Measurements from ENCODE around the gene TENM4.

The TENM4 gene

DNA sequence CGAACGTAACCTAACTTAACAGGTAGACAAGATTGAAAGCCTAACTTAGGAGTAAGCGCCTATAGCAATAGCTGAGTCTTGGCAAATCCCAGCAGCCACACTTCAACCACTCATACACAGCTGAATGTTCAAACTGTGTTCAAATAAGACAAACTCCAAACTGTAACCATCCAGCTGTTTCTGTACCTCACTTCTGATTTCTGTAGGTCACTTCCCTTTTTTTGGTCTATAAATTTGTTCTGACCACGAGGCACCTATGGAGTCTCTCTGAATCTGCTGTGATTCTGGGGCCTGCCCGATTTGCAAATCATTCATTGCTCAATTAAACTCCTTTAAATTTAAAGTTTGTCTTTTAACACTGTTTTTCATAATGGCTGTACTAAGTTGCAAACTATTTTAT lies 8.2 kb upstream of the TENM4 start:
- Histone ChIP-seq H3K27ac (ENCODE audit: low read depth, low read length) (no peak overlapping the region), H3K9ac (ENCODE audit: low read depth in 1 of 2, low read length in 2 of 2) (no peak overlapping the region), H3K4me3 (ENCODE audit: low read depth in 1 of 2, low read length in 2 of 2) (no peak overlapping the region)

DNA sequence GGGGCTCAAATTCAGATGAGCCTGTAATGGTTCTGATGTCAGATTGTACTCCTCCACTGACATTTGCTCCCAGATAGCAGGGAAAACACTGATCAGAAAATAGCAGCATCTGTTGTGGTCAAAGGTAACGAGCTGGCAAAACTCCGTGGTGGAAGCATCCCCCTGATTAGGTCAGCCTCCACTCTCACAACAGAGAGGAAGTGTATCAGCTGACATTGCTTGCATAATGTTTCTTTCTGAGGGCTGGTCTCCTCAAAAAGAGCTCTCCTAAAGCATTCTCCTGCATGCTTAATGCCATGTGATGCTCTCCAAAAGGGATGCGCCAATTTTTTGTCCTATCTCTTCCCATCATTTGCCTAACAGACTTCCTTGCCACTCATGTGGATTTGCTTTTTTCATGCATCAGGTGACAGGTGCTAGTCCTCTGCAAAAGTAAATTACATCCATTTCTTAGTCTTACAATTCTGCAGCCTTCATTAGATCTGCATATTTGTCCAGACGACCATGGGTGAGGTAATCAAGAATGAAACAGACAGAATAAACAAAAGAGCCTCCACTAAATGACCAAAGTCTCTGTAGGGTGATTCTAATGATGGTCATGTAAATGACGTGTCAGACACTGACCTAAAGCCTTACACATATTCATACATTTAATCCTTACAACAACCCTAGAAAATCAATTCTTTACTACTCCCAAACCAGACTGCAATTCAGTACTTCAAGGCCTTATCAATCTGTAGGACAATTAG lies 6.4 kb upstream of the TENM4 start:
- Histone ChIP-seq H3K36me3 (ENCODE audit: control insufficient read depth in 1 of 2, insufficient read depth in 2 of 2, low read length in 2 of 2) (no peaks in the 10 kb centered on the region), H3K27ac (ENCODE audit: low read depth, low read length) (no peak overlapping the region), H3K9me3 (ENCODE audit: control insufficient read depth in 1 of 2, low read length in 2 of 2) (no peaks in the 10 kb centered on the region), H3K9ac (ENCODE audit: low read depth in 1 of 2, low read length in 2 of 2) (no peak overlapping the region), H3K4me1 (ENCODE audit: control insufficient read depth in 1 of 2, insufficient read depth in 2 of 2, low read length in 2 of 2) (no peaks in the 10 kb centered on the region), H3K27me3 (ENCODE audit: control insufficient read depth in 1 of 2, insufficient read depth in 2 of 2, low read length in 2 of 2) (peaks cover 7 to 21% of the 10 kb centered on the region in 2 donors), H3K4me3 (ENCODE audit: low read depth in 1 of 2, low read length in 2 of 2) (no peak overlapping the region)

More for the DNA sequence above, 8.2 kb upstream of the TENM4 start:
- no peaks in the 10 kb centered on the region for H3K4me1 ChIP-seq (ENCODE audit: control insufficient read depth in 1 of 2, insufficient read depth in 2 of 2, low read length in 2 of 2)
- H3K36me3 ChIP-seq (ENCODE audit: control insufficient read depth in 1 of 2, insufficient read depth in 2 of 2, low read length in 2 of 2), result no peaks in the 10 kb centered on the region
- peaks cover 0 to 5% of the 10 kb centered on the region in 2 donors for H3K27me3 ChIP-seq (ENCODE audit: control insufficient read depth in 1 of 2, insufficient read depth in 2 of 2, low read length in 2 of 2)
- no peaks in the 10 kb centered on the region for H3K9me3 ChIP-seq (ENCODE audit: control insufficient read depth in 1 of 2, low read length in 2 of 2)

DNA sequence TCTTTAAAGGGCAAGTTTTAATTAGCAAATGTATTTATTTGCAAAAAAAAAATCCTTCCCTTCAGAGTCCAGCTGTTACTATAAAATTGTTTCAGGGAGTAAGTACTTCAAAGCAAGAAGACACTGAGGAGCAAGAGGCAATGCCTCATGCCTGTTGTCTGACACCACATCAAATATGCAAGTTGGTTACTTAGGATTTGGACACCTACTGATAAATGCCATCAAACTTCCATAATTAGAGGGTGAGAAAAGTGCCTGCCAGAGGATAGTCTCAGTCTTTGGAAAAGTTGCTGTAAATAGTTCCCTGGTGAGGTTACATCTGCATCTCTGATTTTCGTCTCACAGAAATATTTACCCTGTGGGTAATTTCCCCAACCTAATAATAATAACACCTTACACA lies 4.1 kb upstream of the TENM4 start:
- Histone ChIP-seq H3K9me3 (ENCODE audit: control insufficient read depth in 1 of 2, low read length in 2 of 2) (no peaks in the 10 kb centered on the region), H3K9ac (ENCODE audit: low read depth in 1 of 2, low read length in 2 of 2) (no peak overlapping the region), H3K27me3 (ENCODE audit: control insufficient read depth in 1 of 2, insufficient read depth in 2 of 2, low read length in 2 of 2) (peaks cover 15 to 30% of the 10 kb centered on the region in 2 donors)

DNA sequence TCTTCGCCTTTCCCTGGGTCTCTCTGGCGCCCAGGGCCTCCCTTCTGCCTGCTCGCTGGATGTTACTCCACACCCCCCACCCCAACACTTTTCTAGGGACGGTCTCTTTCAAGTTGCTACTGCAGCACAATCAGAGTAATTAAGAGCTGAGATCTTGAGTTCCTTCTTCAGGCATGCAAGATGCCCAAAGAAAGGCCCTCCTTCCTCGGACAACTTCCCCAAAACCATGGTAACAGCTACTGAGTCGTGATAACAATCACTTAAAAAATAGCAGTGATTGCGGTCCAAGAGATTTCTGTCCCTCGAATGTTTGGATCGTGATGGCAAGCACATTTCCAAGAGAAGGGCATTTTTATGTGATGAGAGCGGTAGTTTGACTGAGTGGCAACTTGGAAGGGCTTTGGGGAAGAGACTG lies 638 bp upstream of the TENM4 start:
- no peaks in the 10 kb centered on the region for H3K9me3 ChIP-seq (ENCODE audit: control insufficient read depth in 1 of 2, low read length in 2 of 2)

More for the DNA sequence above, 4.1 kb upstream of the TENM4 start:
- Histone ChIP-seq H3K4me3 (ENCODE audit: low read depth in 1 of 2, low read length in 2 of 2) (no peak overlapping the region), H3K27ac (ENCODE audit: low read depth, low read length) (no peak overlapping the region), H3K36me3 (ENCODE audit: control insufficient read depth in 1 of 2, insufficient read depth in 2 of 2, low read length in 2 of 2) (no peaks in the 10 kb centered on the region), H3K4me1 (ENCODE audit: control insufficient read depth in 1 of 2, insufficient read depth in 2 of 2, low read length in 2 of 2) (peaks cover 4% of the 10 kb centered on the region in 2 donors)

DNA sequence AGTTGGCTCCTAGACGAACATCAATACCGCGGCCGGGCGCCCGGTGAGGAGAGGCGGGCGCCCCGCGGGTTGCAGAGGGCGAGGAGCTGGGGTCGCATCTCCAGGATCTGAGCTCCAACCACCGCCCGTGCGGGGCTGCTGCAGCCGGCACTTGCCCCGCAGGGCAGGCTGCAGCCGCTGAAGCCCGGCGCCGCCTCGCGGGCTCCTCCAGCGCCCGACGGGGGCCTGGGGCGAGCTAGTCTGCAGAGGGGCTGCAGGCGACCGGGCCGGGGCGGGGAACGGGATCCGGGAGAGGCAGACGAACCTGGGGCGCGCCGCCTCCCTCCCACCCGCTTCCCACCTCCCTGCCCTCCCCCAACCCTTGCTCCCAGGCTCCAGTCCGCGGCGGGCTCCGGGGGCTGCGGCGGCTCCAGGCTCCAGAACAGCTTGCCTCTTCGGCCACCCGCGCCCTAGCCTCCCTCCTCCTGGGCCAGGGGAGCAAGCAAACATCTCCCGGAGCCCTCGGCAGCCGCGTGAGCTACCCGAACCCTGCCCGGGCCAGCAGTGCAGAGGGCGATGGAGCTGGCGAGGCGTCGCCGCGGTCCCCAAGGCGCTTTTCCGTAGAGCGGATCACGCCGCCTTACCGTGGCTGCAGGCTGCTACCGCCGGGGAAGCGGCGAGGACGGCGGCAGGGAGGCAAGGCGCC lies 802 bp downstream of the TENM4 start:
- Histone ChIP-seq H3K27ac (ENCODE audit: low read depth, low read length) (no peak overlapping the region), H3K27me3 (ENCODE audit: control insufficient read depth in 1 of 2, insufficient read depth in 2 of 2, low read length in 2 of 2) (peaks cover 57 to 67% of the 10 kb centered on the region in 2 donors), H3K4me1 (ENCODE audit: control insufficient read depth in 1 of 2, insufficient read depth in 2 of 2, low read length in 2 of 2) (peaks cover 10 to 23% of the 10 kb centered on the region in 2 donors), H3K9ac (ENCODE audit: low read depth in 1 of 2, low read length in 2 of 2) (no peak overlapping the region), H3K9me3 (ENCODE audit: control insufficient read depth in 1 of 2, low read length in 2 of 2) (no peaks in the 10 kb centered on the region), H3K4me3 (ENCODE audit: low read depth in 1 of 2, low read length in 2 of 2) (peak overlapping the region; percentile 40 to 54), H3K36me3 (ENCODE audit: control insufficient read depth in 1 of 2, insufficient read depth in 2 of 2, low read length in 2 of 2) (no peaks in the 10 kb centered on the region)

More for the DNA sequence above, 638 bp upstream of the TENM4 start:
- H3K36me3 ChIP-seq (ENCODE audit: control insufficient read depth in 1 of 2, insufficient read depth in 2 of 2, low read length in 2 of 2), result no peaks in the 10 kb centered on the region
- peak overlapping the region; percentile 40 to 54 for H3K4me3 ChIP-seq (ENCODE audit: low read depth in 1 of 2, low read length in 2 of 2)
- H3K9ac ChIP-seq (ENCODE audit: low read depth in 1 of 2, low read length in 2 of 2), result no peak overlapping the region
- peaks cover 44 to 57% of the 10 kb centered on the region in 2 donors for H3K27me3 ChIP-seq (ENCODE audit: control insufficient read depth in 1 of 2, insufficient read depth in 2 of 2, low read length in 2 of 2)
- H3K4me1 ChIP-seq (ENCODE audit: control insufficient read depth in 1 of 2, insufficient read depth in 2 of 2, low read length in 2 of 2), result peaks cover 10 to 23% of the 10 kb centered on the region in 2 donors
- no peak overlapping the region for H3K27ac ChIP-seq (ENCODE audit: low read depth, low read length)

DNA sequence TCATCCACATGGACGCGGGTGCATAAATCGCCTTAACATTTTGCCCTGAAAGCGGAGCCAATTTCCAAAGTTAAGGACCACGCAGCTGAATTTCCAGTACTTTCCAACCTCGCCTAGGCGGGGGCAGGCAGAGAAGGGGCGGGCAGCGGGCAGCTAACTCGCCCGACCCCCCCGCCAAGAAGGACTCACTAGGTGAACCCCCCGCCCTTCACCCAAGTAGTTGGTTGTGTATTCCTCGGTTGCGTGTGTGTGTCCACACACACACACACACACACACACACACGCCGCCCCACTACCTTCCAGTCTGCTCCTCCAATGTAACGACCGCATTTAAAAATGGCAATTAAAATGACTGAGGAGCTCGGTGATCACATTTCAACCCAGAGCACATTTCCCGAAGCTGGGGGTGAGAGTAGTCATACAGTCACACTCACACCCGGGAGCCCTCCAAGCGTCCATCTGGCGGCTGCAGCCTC lies 1.4 kb downstream of the TENM4 start:
- H3K36me3 ChIP-seq (ENCODE audit: control insufficient read depth in 1 of 2, insufficient read depth in 2 of 2, low read length in 2 of 2), result no peaks in the 10 kb centered on the region
- H3K4me3 ChIP-seq (ENCODE audit: low read depth in 1 of 2, low read length in 2 of 2), result peak overlapping the region; percentile 15 to 16
- no peak overlapping the region for H3K9ac ChIP-seq (ENCODE audit: low read depth in 1 of 2, low read length in 2 of 2)
- no peaks in the 10 kb centered on the region for H3K9me3 ChIP-seq (ENCODE audit: control insufficient read depth in 1 of 2, low read length in 2 of 2)
- H3K27ac ChIP-seq (ENCODE audit: low read depth, low read length), result no peak overlapping the region
- peaks cover 57 to 70% of the 10 kb centered on the region in 2 donors for H3K27me3 ChIP-seq (ENCODE audit: control insufficient read depth in 1 of 2, insufficient read depth in 2 of 2, low read length in 2 of 2)
- peaks cover 10 to 23% of the 10 kb centered on the region in 2 donors for H3K4me1 ChIP-seq (ENCODE audit: control insufficient read depth in 1 of 2, insufficient read depth in 2 of 2, low read length in 2 of 2)

DNA sequence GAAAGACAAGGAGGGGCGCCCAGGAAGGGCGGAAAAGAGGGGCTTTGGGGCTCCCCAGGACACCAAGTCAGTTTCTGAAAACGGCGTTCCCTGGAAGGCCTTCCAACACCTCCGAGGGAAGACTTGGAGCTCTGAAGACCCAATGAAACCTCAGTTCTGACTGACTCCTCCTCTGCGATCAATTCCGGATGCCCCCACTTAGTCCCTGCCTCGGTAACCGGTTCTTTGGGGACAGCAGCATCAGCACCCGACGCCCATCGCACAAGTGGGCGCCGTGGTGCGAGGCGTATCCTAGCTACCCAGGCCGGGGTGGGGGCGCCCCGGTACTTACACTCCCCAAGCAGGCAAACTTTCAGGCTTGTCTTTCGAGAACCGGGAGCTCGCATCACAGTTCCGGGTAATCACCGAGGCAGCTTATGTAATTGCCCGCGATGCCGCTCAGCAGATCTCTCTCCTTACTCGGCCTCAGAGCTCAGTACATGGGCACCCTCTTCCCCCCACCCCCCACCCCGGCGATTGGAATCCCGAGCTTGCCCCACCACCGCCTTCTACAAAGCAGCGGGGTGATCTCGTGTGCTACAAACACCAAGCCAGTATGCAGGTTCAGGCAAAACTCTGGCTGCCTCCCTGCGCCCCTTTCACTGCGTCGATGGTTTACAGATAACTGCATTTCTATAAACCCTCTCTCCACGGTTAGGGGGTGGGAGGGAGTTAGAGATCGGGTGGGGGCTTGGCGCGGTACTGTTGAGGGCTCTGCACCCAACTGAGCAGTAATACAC lies 2.0 kb downstream of the TENM4 start:
- Histone ChIP-seq H3K4me1 (ENCODE audit: control insufficient read depth in 1 of 2, insufficient read depth in 2 of 2, low read length in 2 of 2) (peaks cover 10 to 23% of the 10 kb centered on the region in 2 donors), H3K9me3 (ENCODE audit: control insufficient read depth in 1 of 2, low read length in 2 of 2) (no peaks in the 10 kb centered on the region), H3K9ac (ENCODE audit: low read depth in 1 of 2, low read length in 2 of 2) (no peak overlapping the region), H3K4me3 (ENCODE audit: low read depth in 1 of 2, low read length in 2 of 2) (peak overlapping the region; percentile 16 to 30), H3K36me3 (ENCODE audit: control insufficient read depth in 1 of 2, insufficient read depth in 2 of 2, low read length in 2 of 2) (no peaks in the 10 kb centered on the region), H3K27ac (ENCODE audit: low read depth, low read length) (no peak overlapping the region), H3K27me3 (ENCODE audit: control insufficient read depth in 1 of 2, insufficient read depth in 2 of 2, low read length in 2 of 2) (peaks cover 62 to 68% of the 10 kb centered on the region in 2 donors)

DNA sequence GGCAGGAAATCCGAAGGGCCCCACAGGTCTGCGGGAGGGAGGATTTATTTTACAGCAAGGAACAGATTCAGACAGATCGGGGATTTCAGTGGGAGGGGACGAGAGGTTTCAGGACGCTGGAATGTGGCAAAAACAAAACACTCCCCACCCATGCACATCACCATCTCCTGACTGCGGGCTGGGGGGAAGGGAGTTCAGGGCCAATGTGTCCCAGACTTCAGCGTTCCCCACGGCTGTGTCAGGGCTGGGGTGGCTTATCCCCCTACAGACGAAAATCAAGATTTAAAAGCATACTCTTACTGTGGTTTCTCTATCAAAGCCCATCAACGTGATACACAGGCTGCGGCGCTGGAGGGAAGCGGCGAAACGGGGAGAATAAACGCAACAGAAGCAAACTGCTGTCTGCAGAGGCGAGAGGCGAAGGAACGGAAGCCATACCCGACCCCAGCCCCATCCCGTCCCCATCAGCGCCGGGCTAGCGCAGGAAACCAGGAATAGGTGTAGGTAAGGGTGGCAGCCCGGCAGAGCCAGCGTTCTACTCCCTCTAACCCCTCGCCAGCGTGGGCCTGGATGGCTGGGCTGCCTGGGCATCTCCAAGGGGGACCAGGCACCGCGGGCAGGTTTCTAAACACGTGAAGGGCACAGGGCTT lies 2.7 kb downstream of the TENM4 start:
- no peaks in the 10 kb centered on the region for H3K36me3 ChIP-seq (ENCODE audit: control insufficient read depth in 1 of 2, insufficient read depth in 2 of 2, low read length in 2 of 2)
- no peak overlapping the region for H3K27ac ChIP-seq (ENCODE audit: low read depth, low read length)
- no peak overlapping the region for H3K9ac ChIP-seq (ENCODE audit: low read depth in 1 of 2, low read length in 2 of 2)
- H3K4me1 ChIP-seq (ENCODE audit: control insufficient read depth in 1 of 2, insufficient read depth in 2 of 2, low read length in 2 of 2), result peaks cover 10 to 23% of the 10 kb centered on the region in 2 donors
- no peaks in the 10 kb centered on the region for H3K9me3 ChIP-seq (ENCODE audit: control insufficient read depth in 1 of 2, low read length in 2 of 2)
- peaks cover 61% of the 10 kb centered on the region in 2 donors for H3K27me3 ChIP-seq (ENCODE audit: control insufficient read depth in 1 of 2, insufficient read depth in 2 of 2, low read length in 2 of 2)
- peak overlapping the region; percentile 30 to 50 for H3K4me3 ChIP-seq (ENCODE audit: low read depth in 1 of 2, low read length in 2 of 2)

DNA sequence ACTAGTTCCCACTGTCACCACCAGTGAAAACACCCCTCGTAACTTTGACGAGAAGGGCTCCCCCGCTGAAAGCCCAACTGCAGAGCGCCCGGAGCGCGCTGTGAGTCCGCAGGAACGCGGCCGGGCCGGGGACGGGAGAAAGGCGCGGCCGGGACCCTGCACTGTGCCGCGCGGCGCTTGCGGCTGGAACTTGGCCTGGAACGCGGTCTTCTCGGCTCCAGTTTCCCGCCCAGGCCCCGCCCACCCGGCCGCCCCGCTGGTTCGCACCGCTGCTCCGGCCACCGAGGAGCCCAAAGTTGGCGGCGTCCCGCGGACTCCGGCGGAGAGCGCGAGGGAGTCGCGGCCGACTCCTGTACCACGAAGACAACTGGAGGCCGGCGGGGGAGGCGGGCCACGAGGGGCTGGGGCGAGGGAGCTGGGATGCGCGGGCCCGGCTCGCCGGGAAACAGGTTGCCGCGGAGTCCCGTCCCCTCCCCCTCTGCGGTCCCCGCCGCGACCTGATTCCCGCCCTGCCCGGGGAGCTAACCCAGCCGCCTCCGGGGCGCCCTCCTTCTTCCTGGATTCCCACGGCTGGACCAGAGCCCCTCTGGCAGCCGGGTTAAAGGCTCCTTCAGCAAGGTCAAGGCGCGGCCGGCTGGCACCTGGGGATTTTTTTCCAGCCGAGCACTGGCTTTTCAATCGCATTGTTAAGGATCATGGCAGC lies 3.4 kb downstream of the TENM4 start:
- Histone ChIP-seq H3K27ac (ENCODE audit: low read depth, low read length) (no peak overlapping the region), H3K9ac (ENCODE audit: low read depth in 1 of 2, low read length in 2 of 2) (no peak overlapping the region), H3K4me1 (ENCODE audit: control insufficient read depth in 1 of 2, insufficient read depth in 2 of 2, low read length in 2 of 2) (peaks cover 10 to 23% of the 10 kb centered on the region in 2 donors)

More for the DNA sequence above, 3.4 kb downstream of the TENM4 start:
- Histone ChIP-seq H3K36me3 (ENCODE audit: control insufficient read depth in 1 of 2, insufficient read depth in 2 of 2, low read length in 2 of 2) (no peaks in the 10 kb centered on the region), H3K9me3 (ENCODE audit: control insufficient read depth in 1 of 2, low read length in 2 of 2) (no peaks in the 10 kb centered on the region), H3K4me3 (ENCODE audit: low read depth in 1 of 2, low read length in 2 of 2) (peak overlapping the region in 1 of 2 donors; percentile 50), H3K27me3 (ENCODE audit: control insufficient read depth in 1 of 2, insufficient read depth in 2 of 2, low read length in 2 of 2) (peaks cover 56 to 61% of the 10 kb centered on the region in 2 donors)

Measured in duodenal mucosa (tissue), 2 donors.